Measurements from ENCODE around the gene SPAG16. TPM values are rescaled to one million over a fixed set of nuclear protein-coding genes. Genes with fewer than 3 reads are reported as not detected.

SPAG16 gene
- total RNA-seq, 1 donor from 2014 or later, result 16.7 TPM

- Mint-ChIP-seq H3K36me3 (ENCODE audit: low read depth, unreplicated experiment) (no peaks in the 10 kb centered on the region), H3K4me3 (ENCODE audit: unreplicated experiment) (no peak overlapping the region), H3K27me3 (ENCODE audit: low read depth, unreplicated experiment) (no peaks in the 10 kb centered on the region), H3K4me1 (ENCODE audit: low read depth, unreplicated experiment) (peaks cover 14% of the 10 kb centered on the region), H3K27ac (ENCODE audit: unreplicated experiment) (peak overlapping the region; percentile 67), H3K9me3 (ENCODE audit: unreplicated experiment) (no peaks in the 10 kb centered on the region)
- H3K9ac ChIP-seq (ENCODE audit: low read length), result no peak overlapping the region
- H3K27me3 ChIP-seq (ENCODE audit: insufficient read depth, low read length), result no peaks in the 10 kb centered on the region
- H2AFZ ChIP-seq (ENCODE audit: low read depth, low read length), result no peak overlapping the region
- H3K79me2 ChIP-seq (ENCODE audit: insufficient read depth, low read length), result no peaks in the 10 kb centered on the region
- H3K4me2 ChIP-seq (ENCODE audit: low read length), result no peak overlapping the region
- TF ChIP-seq CTCF (IDR thresholded peaks at IDR 0.05; ENCODE audit: insufficient read depth, low read depth, low read length) (no peak), EZH2 (IDR thresholded peaks at IDR 0.05; ENCODE audit: insufficient read depth, low read length) (no peak)
- H3K4me3 ChIP-seq (ENCODE audit: insufficient read depth, low read depth, low read length), result no peak overlapping the region
- no peaks in the 10 kb centered on the region for H3K36me3 ChIP-seq (ENCODE audit: insufficient read depth, low read length)
- no peaks in the 10 kb centered on the region for H4K20me1 ChIP-seq (ENCODE audit: insufficient read depth, low read length)
- H3K27ac ChIP-seq (ENCODE audit: low read depth, low read length), result no peak overlapping the region
- FAIRE-seq, result no peak
- no peak for DNase-seq (ENCODE audit: low read depth)
- H3K4me1 ChIP-seq (ENCODE audit: insufficient read depth, low read length), result no peaks in the 10 kb centered on the region
- H3K9me3 ChIP-seq (ENCODE audit: insufficient read depth, low read depth, low read length), result no peaks in the 10 kb centered on the region
Observed at GRCh38 chr2:213834746-213835145, 550.5 kb downstream of the SPAG16 start.

- Histone ChIP-seq H3K4me3 (ENCODE audit: insufficient read depth, low read depth, low read length) (no peak overlapping the region), H3K9ac (ENCODE audit: low read length) (no peak overlapping the region), H3K27me3 (ENCODE audit: insufficient read depth, low read length) (no peaks in the 10 kb centered on the region), H3K9me3 (ENCODE audit: insufficient read depth, low read depth, low read length) (no peaks in the 10 kb centered on the region), H2AFZ (ENCODE audit: low read depth, low read length) (no peak overlapping the region), H3K79me2 (ENCODE audit: insufficient read depth, low read length) (no peaks in the 10 kb centered on the region), H3K27ac (ENCODE audit: low read depth, low read length) (no peak overlapping the region), H3K4me1 (ENCODE audit: insufficient read depth, low read length) (no peaks in the 10 kb centered on the region), H3K4me2 (ENCODE audit: low read length) (no peak overlapping the region), H3K36me3 (ENCODE audit: insufficient read depth, low read length) (no peaks in the 10 kb centered on the region), H4K20me1 (ENCODE audit: insufficient read depth, low read length) (no peaks in the 10 kb centered on the region)
- H3K4me3 Mint-ChIP-seq (ENCODE audit: unreplicated experiment), result no peak overlapping the region
- H3K27me3 Mint-ChIP-seq (ENCODE audit: low read depth, unreplicated experiment), result no peaks in the 10 kb centered on the region
- TF ChIP-seq CTCF (IDR thresholded peaks at IDR 0.05; ENCODE audit: insufficient read depth, low read depth, low read length), result no peak
- no peak for TF ChIP-seq EZH2 (IDR thresholded peaks at IDR 0.05; ENCODE audit: insufficient read depth, low read length)
- no peaks in the 10 kb centered on the region for H3K36me3 Mint-ChIP-seq (ENCODE audit: low read depth, unreplicated experiment)
- DNase-seq (ENCODE audit: low read depth) (peak; percentile 12), FAIRE-seq (no peak)
- H3K9me3 Mint-ChIP-seq (ENCODE audit: unreplicated experiment), result no peaks in the 10 kb centered on the region
- H3K27ac Mint-ChIP-seq (ENCODE audit: unreplicated experiment), result no peak overlapping the region
- no peaks in the 10 kb centered on the region for H3K4me1 Mint-ChIP-seq (ENCODE audit: low read depth, unreplicated experiment)
Observed at GRCh38 chr2:213846856-213847255, 562.6 kb downstream of the SPAG16 start.

GRCh38 chr2:213847316-213847715 lies 563.1 kb downstream of the SPAG16 start:
- no peak for FAIRE-seq

More at GRCh38 chr2:213847316-213847715, 563.1 kb downstream of the SPAG16 start:
- Histone ChIP-seq H3K27me3 (ENCODE audit: insufficient read depth, low read length) (no peaks in the 10 kb centered on the region), H2AFZ (ENCODE audit: low read depth, low read length) (no peak overlapping the region), H3K9me3 (ENCODE audit: insufficient read depth, low read depth, low read length) (no peaks in the 10 kb centered on the region), H3K9ac (ENCODE audit: low read length) (no peak overlapping the region), H4K20me1 (ENCODE audit: insufficient read depth, low read length) (no peaks in the 10 kb centered on the region), H3K79me2 (ENCODE audit: insufficient read depth, low read length) (no peaks in the 10 kb centered on the region), H3K4me1 (ENCODE audit: insufficient read depth, low read length) (no peaks in the 10 kb centered on the region), H3K4me3 (ENCODE audit: insufficient read depth, low read depth, low read length) (no peak overlapping the region), H3K27ac (ENCODE audit: low read depth, low read length) (no peak overlapping the region), H3K4me2 (ENCODE audit: low read length) (no peak overlapping the region), H3K36me3 (ENCODE audit: insufficient read depth, low read length) (no peaks in the 10 kb centered on the region)
- no peak for TF ChIP-seq CTCF (IDR thresholded peaks at IDR 0.05; ENCODE audit: insufficient read depth, low read depth, low read length)
- TF ChIP-seq EZH2 (IDR thresholded peaks at IDR 0.05; ENCODE audit: insufficient read depth, low read length), result no peak
- Mint-ChIP-seq H3K4me1 (ENCODE audit: low read depth, unreplicated experiment) (no peaks in the 10 kb centered on the region), H3K4me3 (ENCODE audit: unreplicated experiment) (no peak overlapping the region), H3K9me3 (ENCODE audit: unreplicated experiment) (no peaks in the 10 kb centered on the region), H3K27ac (ENCODE audit: unreplicated experiment) (no peak overlapping the region), H3K36me3 (ENCODE audit: low read depth, unreplicated experiment) (no peaks in the 10 kb centered on the region), H3K27me3 (ENCODE audit: low read depth, unreplicated experiment) (no peaks in the 10 kb centered on the region)
- no peak for DNase-seq (ENCODE audit: low read depth)

Data from astrocyte (in vitro differentiated cells and primary cell).